Measurements from ENCODE around the gene STARD5.

DNA sequence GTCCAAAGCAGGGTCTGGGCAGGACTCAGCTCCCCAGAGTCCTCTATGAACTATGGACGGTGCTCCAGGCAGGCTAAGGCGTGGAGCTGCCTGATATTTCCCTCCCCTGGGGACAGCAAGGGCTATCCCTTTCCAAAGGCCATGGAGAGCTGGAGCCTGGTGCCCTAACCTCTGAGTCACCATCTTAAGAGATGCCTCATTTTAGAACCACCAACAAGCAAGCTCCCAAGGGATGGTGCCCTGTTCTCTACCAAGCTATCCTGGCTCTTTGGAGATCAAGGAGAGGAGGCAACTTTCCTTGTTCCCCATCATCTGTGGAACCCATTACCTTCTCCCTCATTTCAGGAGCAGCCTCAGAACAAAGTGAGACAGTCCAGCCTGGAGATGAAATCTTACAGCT is 15.7 kb downstream of the STARD5 start:
- TF ChIP-seq, protein P1, sequence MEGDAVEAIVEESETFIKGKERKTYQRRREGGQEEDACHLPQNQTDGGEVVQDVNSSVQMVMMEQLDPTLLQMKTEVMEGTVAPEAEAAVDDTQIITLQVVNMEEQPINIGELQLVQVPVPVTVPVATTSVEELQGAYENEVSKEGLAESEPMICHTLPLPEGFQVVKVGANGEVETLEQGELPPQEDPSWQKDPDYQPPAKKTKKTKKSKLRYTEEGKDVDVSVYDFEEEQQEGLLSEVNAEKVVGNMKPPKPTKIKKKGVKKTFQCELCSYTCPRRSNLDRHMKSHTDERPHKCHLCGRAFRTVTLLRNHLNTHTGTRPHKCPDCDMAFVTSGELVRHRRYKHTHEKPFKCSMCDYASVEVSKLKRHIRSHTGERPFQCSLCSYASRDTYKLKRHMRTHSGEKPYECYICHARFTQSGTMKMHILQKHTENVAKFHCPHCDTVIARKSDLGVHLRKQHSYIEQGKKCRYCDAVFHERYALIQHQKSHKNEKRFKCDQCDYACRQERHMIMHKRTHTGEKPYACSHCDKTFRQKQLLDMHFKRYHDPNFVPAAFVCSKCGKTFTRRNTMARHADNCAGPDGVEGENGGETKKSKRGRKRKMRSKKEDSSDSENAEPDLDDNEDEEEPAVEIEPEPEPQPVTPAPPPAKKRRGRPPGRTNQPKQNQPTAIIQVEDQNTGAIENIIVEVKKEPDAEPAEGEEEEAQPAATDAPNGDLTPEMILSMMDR (IDR thresholded peaks at IDR 0.05): no peak
- no peak for TF ChIP-seq POLR2A (IDR thresholded peaks at IDR 0.05)

All from heart left ventricle (tissue), 13 donors.